T-helper 9 cell (primary cell): ENCODE results near the gene SFXN2.
"Not testable (repeated sequence)": the region's sequence is repeated elsewhere in the genome, so short reads cannot be mapped to it uniquely, and the experiment has no call there.

ENCODE experiments used
- DNase-seq: peaks from one replicate; pipeline ENCODE4 v3.0.0-alpha.2; 2020
- total RNA-seq, 2 donors: gene quantifications; one replicate each; lab custom pipeline; 2026; lab: John Stamatoyannopoulos, UW

Gene SFXN2
- 9.7 to 26.5 reads per million in 2 donors for total RNA-seq

DNA sequence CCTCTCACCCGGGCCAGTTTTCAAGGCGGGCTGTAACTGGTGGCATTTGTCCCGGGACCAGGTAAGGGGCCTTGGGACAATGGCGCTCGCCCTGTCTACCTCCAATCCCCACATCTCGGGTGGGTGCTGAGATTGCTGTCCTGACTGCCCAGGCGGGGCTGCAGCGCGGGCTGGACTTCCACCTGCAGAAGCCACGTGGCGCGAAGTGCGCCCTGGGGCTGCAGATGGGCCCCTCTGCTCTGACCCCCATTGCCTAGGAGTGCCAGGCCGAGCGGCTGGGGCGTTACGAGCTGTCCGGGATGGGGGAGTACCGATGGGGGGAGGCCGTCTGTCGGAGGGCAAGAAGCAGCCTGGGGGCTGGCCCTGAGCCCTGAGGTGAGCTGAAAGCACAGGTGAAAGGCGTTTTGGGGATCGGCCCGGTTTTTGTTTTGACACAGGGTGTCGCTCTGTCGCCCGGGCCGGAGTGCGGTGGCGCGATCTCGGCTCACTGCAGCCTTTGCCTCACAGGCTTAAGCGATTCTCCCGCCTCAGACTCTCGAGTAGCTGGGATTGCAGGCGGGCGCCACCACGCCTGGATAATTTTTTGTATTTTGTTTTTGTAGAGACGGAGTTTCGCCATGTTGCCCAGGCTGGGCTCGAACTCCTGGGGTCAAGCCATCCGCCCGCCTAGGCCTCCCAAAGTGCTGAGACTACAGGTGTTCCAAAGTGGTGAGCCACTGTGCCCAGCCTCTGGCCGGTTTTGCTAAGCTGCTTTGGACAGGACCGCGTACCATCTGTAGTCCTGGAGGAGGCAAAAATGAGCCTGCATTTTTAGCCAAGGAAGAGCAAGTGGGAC, at the start of gene SFXN2:
SFXN2 (plus strand) TSS at position 16 of the 835 bp plus-strand sequence. CDS start 12,001 bp downstream, outside the sequence.
- DNase-seq, result peak; percentile 32

- no peak for DNase-seq
These were observed 48.4 kb upstream of the SFXN2 start for GRCh38 chr10:102665904-102666509.

DNA sequence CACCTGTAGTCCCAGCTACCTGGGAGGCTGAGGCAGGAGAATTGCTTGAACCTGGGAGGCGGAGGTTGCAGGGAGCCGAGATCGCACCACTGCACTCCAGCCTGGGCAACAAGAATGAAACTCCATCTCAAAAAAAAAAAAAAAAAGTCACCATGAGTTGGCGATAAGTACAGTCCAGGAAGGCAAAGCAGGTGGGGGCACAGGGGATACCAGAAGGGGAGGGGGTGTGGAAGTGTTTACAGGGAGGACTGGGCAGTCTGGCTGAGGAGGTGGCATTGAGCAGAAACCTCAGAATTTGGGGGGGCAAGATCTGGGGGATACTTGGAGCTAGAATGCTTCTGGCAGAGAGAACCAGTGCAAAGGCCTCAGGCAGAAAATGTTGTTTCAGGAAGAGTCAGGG, 47.0 kb upstream of the SFXN2 start:
- DNase-seq, result not testable (repeated sequence)

GRCh38 chr10:102668326-102669107, 45.9 kb upstream of the SFXN2 start:
- DNase-seq, result no peak

- DNase-seq, result no peak
These were observed 45.0 kb upstream of the SFXN2 start for GRCh38 chr10:102669206-102670064.

GRCh38 chr10:102670065-102670670, 44.3 kb upstream of the SFXN2 start:
- no peak for DNase-seq

DNA sequence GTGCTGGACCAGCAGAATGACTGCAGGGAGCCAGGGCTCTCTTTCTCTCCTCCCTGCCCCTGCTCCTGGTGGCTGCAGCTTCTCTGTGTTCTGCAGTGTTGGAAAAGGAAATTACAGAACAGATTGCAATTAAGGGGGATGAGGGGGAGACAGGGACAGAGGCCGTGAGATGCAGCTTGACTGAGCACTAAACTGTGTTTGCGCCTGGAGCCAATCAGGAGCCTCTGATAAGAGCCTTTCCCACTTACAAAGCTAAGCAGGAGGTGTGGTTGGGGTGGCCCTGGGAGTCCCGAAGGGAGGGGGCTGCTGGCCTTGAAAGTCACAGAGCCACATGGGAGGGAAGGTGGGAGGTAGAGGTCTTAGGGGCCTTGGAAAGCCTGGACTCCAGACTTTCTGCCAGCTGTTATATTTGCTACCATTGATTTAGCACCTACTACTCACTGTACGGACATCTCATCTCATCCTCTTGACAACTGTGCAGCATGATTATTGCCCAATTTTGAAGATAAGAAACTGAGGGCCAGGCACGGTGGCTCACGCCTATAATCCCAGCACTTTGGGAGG, 43.5 kb upstream of the SFXN2 start:
- no peak for DNase-seq

DNA sequence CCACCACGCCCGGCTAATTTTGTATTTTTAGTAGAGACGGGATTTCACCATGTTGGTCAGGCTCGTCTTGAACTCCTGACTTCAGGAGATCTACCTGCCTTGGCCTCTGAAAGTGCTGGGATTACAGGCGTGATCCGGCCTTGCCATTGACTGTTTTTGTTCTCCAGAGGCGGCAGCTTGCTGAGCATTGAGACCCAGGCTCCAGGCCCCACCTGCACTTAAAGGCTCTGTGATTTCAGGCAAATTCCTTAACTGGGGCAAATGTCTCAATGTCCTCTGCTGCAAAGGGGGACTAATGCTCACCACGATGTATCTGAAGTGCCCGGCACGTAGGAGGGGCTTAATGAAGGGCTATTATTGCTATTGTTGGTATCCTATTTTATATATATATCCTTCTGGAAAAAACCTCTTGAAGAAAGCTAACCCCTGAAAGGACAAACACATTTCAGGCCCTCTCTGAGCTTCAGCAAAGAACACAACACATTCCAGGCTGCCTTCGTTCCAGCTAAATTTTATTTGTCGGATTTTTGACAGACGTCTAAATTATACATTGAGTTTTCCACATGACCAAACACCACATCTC, 41.1 kb upstream of the SFXN2 start:
- no peak for DNase-seq

- peak; percentile 61 for DNase-seq
These were observed 40.5 kb upstream of the SFXN2 start for GRCh38 chr10:102673819-102674511.

GRCh38 chr10:102674566-102674965, 39.9 kb upstream of the SFXN2 start:
- DNase-seq, result no peak

- no peak for DNase-seq
These were observed 39.3 kb upstream of the SFXN2 start for GRCh38 chr10:102675011-102675665.

GRCh38 chr10:102675666-102676533, 38.5 kb upstream of the SFXN2 start:
- DNase-seq, result no peak

DNA sequence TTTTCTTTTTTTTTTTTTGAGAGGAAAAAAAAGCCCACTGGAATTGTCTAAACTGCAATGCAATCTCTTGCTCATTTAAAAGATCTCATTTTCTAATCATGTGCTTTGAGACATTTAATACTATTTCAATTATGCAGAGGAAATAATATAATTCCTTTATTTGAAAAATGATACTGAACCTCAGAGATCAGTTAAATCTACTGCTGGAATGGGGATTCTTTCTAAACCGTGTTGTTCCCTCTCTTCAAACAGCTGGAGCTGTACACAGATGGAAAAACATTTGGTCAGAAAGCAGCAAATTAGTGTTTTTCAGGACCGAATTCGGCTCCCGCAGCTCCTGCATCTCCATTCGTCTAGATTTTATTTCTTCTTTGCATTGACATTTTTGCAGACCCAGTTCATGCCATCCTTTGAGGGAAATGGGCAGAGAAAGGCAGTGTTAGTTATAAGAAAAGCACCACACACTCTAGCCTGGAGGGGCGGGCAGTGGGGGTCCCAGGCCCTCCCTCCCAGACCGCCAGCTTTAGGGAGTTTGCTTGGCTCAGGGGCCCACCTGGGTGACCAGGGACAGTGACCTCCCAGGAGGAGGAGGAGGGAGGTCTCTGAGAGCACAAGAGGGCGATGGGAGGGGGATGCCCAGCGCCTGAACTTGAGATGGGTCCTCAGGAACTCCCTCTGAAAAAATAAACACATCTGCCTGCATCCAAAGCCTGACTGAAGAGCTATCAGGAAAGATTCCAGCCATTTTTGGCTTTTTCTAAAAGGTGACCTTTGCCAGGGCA, 37.7 kb upstream of the SFXN2 start:
- no peak for DNase-seq

- DNase-seq, result no peak
These were observed 36.9 kb upstream of the SFXN2 start for GRCh38 chr10:102677331-102678067.

- no peak for DNase-seq
These were observed 36.4 kb upstream of the SFXN2 start for GRCh38 chr10:102678068-102678400.

DNA sequence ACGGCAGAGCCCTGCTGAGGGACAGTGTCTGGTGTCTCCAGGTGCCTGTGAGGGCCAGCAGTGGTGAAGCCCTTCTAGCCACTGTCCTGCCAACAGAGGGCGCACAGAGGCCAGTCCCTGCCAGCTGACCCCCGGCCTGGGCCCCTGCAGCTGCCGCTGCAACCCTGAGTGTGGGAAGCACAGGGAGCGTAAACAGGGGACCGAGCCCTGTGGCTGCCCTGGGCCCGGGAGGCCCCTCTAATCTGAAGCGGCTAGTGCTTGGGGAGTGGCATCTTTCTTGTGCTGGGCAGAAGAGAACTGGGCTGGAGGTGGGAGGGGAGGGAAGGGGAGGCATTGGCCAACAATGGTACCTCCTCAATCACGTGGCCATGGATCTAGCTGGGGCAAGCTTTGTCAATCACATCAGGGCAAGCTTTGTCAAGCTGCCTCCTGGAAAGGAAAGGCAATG, 35.6 kb upstream of the SFXN2 start:
- no peak for DNase-seq

DNA sequence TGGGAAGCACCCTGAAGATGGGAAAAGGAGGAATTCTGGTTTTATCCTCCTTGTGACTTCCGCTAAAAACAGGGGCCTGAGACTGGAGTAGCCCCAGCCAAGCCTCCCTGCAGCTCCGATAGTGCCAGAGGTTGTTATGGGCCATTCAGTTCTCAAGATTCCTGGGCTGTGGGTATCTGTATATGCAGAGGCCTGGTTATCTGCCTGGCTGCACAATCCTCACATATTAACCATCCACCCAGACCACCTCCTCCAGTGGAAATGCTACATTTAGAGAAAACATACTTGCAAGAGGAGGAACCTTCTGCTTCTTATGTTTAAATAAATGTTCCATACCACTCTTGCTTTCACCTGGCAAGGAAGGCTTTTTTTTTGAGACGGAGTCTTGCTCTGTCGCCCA, 34.8 kb upstream of the SFXN2 start:
- no peak for DNase-seq
